ENCODE results near the gene ENSA. TPM values are rescaled to one million over a fixed set of nuclear protein-coding genes. Genes with fewer than 3 reads are reported as not detected.

The ENSA gene
- total and polyA plus RNA-seq, 3 experiments from 2014 or later: 72.5 to 252 (median 249) TPM

Other genes with a start within 250 kb of the ENSA start
- gene TARS2, start 142.2 kb downstream of the ENSA start, total RNA-seq: 10 to 100 TPM; 49.7 to 51.2 TPM
- gene TARS2, start 142.2 kb downstream of the ENSA start, polyA plus RNA-seq: 29.0 TPM
- gene ECM1, start 121.5 kb downstream of the ENSA start, total RNA-seq: 1 to 10 TPM; 1.3 to 1.5 TPM
- gene ECM1, start 121.5 kb downstream of the ENSA start, polyA plus RNA-seq: 0.09 TPM
- gene FALEC, start 113.9 kb downstream of the ENSA start, total RNA-seq: not detected
- not detected for gene FALEC, start 113.9 kb downstream of the ENSA start, polyA plus RNA-seq
- under 1 TPM; 0.22 to 0.31 TPM for gene ADAMTSL4, start 80.2 kb downstream of the ENSA start, total RNA-seq
- not detected for gene ADAMTSL4, start 80.2 kb downstream of the ENSA start, polyA plus RNA-seq
- gene MCL1, start 50.0 kb downstream of the ENSA start, total RNA-seq: 100 to 1,000 TPM; 211 to 216 TPM
- 168 TPM for gene MCL1, start 50.0 kb downstream of the ENSA start, polyA plus RNA-seq
- 10 to 100 TPM; 18.1 to 20.0 TPM for gene GOLPH3L, start 67.5 kb upstream of the ENSA start, total RNA-seq
- gene GOLPH3L, start 67.5 kb upstream of the ENSA start, polyA plus RNA-seq: 23.1 TPM
- not detected for gene HORMAD1, start 91.3 kb upstream of the ENSA start, total RNA-seq
- not detected for gene HORMAD1, start 91.3 kb upstream of the ENSA start, polyA plus RNA-seq
- gene CTSS, start 136.2 kb upstream of the ENSA start, total RNA-seq: 10 to 100 TPM; 30.9 to 31.2 TPM
- gene CTSS, start 136.2 kb upstream of the ENSA start, polyA plus RNA-seq: 151 TPM
- 1 to 10 TPM; 2.1 to 2.7 TPM for gene CTSK, start 178.6 kb upstream of the ENSA start, total RNA-seq
- gene CTSK, start 178.6 kb upstream of the ENSA start, polyA plus RNA-seq: 0.54 TPM
- gene ARNT, start 247.0 kb upstream of the ENSA start, total RNA-seq: 10 to 100 TPM; 35.7 to 40.3 TPM
- gene ARNT, start 247.0 kb upstream of the ENSA start, polyA plus RNA-seq: 20.3 TPM

Data from CD8-positive, alpha-beta memory T cell (primary cell).